A673 (cell line): ENCODE measurements around the gene LCP2.

Source experiments
- EZH2 ChIP-seq: fragments of 200-600 bp; sonication (generic); IDR thresholded peaks from 2 replicates; pipeline ENCODE4 v1.6.1; 2017; ENCODE audit warnings: borderline replicate concordance, low read depth, mild to moderate bottlenecking, mixed read lengths, antibody characterized with exemption, low read length; ENCODE audit not compliant: poor library complexity, severe bottlenecking
- TF ChIP-seq, protein P1 (sequence below): fragments of 300-800, 200-600 bp; sonication (generic); conservative IDR thresholded peaks from 2 replicates; pipeline ENCODE4 v1.5.1; 2017; ENCODE audit warnings: low read depth, mild to moderate bottlenecking, antibody characterized with exemption, low read length, moderate library complexity, mixed read lengths

DNA sequence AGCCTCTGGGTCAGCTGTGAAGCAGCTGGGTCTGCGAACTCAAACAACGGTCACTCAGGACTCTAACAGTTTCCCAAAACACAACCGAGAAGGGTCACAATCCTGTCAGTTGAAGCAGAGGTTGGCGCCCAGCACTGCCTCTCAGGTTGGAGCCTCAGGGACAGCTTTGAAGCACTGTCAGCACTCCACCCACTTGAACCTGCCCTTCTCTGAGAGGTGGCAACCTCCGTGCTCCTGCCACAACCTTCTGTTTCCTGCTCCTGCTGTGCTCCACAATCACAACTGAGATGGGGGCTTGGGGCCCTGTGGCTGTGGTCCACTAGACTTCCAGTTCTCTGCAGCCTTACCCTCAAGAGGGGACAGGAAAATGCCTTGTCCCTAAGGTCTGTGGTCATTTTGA, 21.7 kb upstream of the LCP2 start:
- TF ChIP-seq, protein P1, sequence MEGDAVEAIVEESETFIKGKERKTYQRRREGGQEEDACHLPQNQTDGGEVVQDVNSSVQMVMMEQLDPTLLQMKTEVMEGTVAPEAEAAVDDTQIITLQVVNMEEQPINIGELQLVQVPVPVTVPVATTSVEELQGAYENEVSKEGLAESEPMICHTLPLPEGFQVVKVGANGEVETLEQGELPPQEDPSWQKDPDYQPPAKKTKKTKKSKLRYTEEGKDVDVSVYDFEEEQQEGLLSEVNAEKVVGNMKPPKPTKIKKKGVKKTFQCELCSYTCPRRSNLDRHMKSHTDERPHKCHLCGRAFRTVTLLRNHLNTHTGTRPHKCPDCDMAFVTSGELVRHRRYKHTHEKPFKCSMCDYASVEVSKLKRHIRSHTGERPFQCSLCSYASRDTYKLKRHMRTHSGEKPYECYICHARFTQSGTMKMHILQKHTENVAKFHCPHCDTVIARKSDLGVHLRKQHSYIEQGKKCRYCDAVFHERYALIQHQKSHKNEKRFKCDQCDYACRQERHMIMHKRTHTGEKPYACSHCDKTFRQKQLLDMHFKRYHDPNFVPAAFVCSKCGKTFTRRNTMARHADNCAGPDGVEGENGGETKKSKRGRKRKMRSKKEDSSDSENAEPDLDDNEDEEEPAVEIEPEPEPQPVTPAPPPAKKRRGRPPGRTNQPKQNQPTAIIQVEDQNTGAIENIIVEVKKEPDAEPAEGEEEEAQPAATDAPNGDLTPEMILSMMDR = no peak
- no peak for TF ChIP-seq EZH2
